Measurements from ENCODE around the gene AR.

Gene AR

GRCh38 chrX:67563469-67564448 is 19.9 kb downstream of the AR start:
- no peak for DNase-seq (ENCODE audit: low spot score)

DNA sequence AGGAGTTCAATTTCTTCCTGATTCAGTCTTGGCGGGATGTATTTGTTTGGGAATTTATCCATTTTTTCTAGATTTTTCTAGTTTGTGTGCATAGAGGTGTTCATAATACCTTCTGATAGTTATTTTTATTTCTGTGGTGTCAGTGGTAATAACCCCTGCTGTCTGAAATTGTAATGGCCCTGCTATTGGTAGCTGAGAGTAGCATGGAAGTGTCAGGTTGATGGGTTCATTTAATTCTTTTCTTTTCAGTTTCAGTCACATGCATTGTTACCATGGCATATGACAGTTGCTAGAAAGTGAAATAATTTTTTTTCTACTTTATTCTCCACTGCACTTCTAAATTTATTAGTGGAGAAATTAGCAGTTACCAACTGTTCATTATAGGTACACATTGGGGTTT is 20.7 kb downstream of the AR start:
- no peak for DNase-seq (ENCODE audit: low spot score)

- no peak for DNase-seq (ENCODE audit: low spot score)
Observed at GRCh38 chrX:67568769-67569168, 24.9 kb downstream of the AR start.

GRCh38 chrX:67570839-67571238 is 27.0 kb downstream of the AR start:
- DNase-seq (ENCODE audit: low spot score) = no peak

DNA sequence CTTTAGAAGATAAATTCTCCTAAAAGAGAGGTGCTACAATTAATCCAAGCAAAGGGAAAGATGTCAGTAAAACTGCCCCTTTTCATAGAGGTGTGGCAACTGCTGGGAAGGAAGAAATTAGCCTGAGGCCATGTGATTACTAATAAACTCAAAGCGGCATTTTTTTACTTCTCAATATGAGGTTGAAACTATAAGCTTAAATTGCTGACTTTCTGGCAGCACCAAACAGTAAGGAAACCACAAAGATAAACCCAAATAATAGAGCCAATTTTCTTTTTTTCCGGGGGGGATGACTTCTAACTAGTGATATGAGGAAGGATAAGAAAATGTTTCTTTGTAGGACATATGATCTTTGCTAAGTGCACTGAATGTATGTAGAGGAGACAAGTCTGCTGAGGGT is 30.9 kb downstream of the AR start:
- no peak for DNase-seq (ENCODE audit: low spot score)

DNA sequence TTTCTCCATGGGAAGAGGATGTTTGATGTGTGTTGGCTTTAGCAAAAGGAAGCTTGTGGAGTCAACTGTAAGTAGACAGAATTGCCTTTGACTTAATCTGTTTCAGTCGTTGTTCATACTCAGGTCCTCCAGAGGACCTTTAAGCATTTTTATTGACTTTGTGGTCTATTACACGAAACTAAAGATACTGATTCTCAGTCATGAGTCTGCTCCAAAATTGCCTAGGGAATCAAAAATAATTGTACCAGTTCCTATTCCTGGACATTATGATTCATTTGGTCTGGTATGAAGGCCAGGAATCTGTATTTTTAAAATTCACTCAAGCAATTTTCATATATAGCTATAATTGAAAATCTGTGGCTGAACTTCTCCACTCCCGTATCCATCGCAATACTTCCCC is 38.6 kb downstream of the AR start:
- peak; percentile 2 for DNase-seq (ENCODE audit: low spot score)

GRCh38 chrX:67583171-67583570 is 39.4 kb downstream of the AR start:
- DNase-seq (ENCODE audit: low spot score) = no peak

- no peak for DNase-seq (ENCODE audit: low spot score)
Observed at GRCh38 chrX:67585401-67585800, 41.6 kb downstream of the AR start.

DNA sequence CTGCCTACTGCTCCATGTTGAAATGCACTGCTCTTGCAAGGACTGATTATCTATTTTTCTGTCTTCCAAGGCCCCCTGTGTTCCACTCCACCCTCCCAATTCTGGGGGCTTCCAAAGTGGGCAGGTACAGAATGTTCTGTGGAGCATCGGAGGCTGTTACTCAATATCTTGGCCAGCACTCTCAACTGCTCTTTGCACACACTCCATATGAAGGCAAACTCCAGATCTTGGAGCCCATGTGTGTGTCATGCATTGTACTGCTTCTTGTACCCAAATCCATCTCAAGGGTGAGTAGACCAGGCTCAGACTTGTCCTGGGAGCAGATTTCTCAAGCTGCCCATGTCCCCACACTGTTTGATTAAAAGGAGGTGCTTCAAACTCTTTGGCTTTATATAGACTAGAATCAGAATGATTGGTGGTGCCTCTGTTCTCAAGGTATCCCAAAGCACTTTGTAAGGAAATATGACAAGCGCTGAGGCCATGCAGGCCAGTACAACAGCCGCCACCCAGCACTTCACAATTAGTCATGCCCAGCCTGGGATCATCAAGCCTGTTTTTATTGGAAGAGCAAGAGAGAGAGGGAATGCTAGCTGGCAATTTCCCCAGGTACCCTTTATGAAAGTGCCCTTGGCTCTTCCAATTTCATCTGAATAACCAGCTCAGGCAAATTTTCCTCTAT is 44.3 kb downstream of the AR start:
- DNase-seq (ENCODE audit: low spot score) = no peak

DNA sequence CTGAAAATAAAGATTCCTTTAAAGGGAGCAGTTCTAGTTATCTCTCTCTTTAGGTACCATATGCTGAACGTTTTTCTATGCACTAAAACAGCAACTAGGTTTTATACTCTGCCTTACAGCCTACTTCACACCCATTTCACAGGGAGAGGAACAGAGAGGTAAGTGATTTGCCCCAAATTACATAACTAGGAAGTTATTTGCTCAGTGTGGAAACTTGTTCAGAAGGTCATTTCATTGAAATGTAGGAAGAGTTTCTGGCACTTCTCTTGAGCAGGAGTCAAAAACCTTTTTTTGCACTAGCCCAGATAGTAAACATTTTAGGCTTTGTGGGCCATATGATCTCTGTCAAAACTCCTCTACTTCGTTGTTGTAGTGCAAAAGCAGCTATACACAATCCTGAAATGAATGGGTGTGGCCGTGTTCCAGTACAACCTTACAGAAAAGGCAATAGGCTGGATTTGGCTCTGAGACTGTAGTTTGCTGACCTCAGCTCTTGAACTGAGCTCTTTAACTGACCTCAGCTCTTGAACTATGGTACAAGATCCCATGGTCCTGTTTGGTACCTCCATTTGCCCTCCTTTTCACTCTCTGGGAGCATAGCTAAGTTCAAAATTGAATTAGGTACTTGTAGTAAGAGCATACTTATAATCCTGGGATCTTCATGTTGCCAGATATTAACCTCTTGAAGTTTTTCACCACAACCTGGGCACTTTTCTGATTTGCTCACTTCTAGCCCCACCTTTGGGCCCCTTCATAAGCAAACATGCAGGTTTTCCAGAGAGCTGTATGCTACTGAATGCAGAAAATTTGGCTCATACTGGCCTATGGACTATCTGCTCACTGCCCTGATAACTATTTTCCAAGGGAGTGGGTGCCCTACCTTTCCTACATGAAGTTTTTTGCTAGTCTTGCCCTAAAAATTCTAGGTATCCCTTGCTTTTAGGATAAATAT is 53.3 kb downstream of the AR start:
- DNase-seq (ENCODE audit: low spot score) = no peak

DNA sequence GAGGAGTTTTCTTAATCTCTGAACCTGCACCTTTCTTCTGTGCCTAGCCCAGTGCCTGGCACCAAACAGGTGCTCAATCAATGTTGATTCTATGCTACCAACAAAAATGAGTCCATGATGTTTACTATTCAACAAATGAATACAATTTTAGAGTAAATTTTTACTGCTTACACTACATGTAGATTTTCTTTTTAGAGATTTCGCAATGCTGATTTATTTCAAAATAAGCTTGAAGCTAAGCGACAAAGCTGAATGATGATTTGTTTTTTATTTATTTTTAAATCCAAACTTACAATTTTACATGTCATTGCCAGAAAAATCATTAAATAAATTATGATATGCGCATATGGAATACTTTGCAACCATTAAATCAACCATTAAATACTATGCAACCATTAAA is 55.7 kb downstream of the AR start:
- DNase-seq (ENCODE audit: low spot score) = no peak

- no peak for DNase-seq (ENCODE audit: low spot score)
Observed at GRCh38 chrX:67601771-67602170, 58.0 kb downstream of the AR start.

DNA sequence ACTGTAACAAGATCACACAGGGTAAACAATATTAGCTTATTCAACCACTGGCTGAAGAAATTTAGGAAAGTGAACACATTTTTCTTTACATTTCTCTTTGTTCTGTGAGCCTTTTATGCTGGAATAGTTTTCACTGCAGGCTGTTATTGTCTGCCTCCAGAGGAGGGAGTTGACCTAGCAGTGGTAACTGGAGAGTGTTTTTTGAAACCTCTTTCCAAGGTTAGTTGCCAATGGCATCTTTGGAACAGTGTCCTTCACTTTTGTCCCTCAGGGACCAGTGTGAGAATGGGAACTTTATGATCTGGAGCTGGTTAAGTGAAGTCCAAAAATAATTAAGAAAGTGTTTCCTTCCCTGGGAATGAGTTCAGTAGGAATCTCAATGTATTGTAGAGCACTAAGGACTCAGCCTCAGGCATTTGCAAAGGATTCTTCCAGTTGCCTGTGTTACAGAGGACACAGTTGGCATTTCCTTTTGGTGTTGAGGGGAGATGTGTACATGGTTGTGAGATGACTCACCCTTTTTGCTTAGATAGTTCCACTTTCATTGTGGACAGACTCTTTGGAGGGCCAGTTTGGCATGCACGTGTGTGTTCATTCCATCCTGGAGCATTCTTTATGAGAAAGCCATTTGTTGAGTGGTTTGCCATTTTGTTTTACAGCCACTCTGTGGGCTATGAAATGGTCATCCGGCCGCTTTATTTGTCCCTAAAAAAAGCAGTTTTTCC is 61.3 kb downstream of the AR start:
- DNase-seq (ENCODE audit: low spot score) = peak; percentile 22

- DNase-seq (ENCODE audit: low spot score) = no peak
Observed at GRCh38 chrX:67607466-67607865, 63.6 kb downstream of the AR start.

GRCh38 chrX:67610282-67610681 is 66.5 kb downstream of the AR start:
- DNase-seq (ENCODE audit: low spot score) = no peak

DNA sequence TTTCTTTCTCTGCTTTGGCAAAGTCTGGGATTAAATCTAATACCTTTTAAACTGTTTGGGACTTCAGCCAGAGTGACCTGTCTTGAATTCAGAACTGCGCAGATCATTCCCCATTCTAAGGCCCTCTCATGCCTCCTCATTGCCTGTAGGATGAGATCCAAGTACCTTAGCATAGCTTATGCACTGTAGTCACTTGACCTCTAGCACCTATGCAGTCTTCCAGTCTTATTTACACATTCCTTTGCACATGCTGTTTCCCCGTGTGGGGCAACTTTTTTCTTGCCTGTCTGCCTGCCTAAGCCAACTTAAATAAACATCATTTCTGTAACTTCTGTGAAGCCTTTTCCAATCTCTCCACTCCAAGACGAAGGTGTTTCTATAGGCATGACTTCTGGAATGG is 68.4 kb downstream of the AR start:
- no peak for DNase-seq (ENCODE audit: low spot score)

DNA sequence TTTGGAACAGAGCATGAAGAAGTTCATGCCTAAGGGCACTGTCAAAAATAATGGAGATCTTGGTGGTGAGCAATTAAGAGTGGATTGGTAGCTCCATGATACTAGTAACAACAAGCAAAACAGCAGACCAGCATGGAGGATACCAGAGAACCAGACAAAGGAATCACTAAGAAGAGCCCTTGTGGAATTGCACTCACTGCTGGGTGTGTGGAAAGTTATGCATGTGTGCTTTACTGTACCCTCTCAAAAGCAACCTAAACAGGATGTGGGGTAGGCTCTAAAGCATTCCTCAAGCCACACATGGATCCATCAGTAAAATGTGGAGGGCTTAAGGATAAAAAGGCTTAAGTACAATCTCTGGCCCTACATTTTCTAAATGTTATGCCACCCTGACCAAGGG is 69.5 kb downstream of the AR start:
- DNase-seq (ENCODE audit: low spot score) = no peak

DNA sequence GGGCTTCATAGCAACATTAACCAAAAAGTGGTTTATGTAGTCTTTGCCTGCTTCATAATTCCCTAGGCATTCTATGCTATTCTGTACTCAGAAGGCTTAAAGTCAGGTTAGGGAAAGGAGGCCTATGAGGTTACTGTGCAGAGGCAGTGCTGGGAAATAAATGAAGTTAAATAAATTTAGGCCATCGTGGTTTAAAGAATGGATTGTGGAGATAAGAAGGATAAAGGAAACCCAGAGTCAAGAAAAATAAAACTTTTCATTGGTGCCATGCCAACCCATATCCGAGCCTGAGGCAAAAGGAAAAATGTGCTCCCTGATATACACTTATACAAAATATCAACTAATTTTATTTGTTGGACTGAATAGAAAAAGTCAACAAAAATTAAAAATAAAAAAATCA is 70.2 kb downstream of the AR start:
- DNase-seq (ENCODE audit: low spot score) = no peak

DNA sequence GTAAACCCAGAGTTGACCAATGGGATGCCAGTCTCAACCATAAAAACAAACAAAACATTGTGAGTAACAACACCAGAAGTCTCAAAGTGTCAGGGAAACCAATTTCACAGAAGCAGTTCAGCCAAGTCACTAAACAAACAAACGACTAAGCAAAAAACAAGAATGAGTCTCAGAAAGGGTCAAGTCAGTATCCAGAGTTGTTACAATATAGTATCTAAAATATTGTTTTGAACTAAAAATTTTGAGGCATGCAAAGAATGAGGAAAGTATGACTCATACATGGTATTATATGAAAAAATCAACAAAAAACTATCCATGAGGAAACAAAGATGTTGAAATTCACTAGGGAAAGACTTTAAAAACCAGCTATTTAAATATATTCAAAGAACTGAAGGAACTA is 70.6 kb downstream of the AR start:
- no peak for DNase-seq (ENCODE audit: low spot score)

DNA sequence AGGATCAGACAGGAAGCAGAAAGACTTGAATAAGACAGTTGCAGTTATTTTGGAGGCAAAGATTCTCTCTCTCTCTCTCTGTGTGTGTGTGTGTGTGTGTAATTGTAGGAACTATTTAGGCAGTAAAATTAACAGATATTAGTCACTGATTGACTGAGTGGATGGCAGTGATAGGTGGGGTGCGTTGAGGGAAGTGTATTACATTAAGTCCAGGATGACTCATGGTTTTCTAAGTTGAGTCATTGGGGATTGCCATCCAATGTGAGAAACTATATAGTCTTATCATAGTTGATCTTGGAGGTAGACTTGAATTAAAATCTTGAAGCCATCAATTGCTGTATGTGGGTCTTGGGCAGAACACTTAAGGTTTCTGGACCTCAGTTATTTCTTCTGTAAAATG is 75.4 kb downstream of the AR start:
- DNase-seq (ENCODE audit: low spot score) = no peak

DNA sequence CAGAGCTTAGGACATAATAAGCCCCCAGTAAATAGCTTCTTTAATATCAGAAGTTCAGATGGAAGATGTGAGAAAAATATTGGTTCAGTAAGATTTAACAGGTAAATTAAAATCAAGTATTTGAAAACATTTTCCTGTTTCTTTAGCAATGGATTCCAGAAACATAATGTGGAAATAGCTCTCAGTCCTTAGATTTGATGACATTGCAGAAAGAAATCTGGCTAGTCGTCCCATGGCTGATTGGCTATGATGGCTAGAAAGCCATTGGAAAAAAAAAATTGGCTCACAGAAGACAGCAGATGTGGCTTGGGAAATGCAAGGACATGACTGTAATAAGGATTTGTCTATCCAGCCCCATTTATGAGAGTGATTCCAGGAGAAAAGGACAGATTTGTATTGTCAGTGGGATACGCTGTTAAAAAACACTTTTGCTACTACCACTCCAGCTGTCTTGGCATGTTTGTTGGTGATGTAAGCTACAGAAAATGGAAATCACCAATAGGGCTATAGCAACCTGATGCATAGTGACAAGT is 78.3 kb downstream of the AR start:
- DNase-seq (ENCODE audit: low spot score) = no peak
